CD14-positive monocyte (primary cell): Measurements from ENCODE around the gene NOTCH1. TPM values are rescaled to one million over a fixed set of nuclear protein-coding genes. Genes with fewer than 3 reads are reported as not detected.

ENCODE experiments used
- DNase-seq, 3 donors: peaks; one replicate each; pipeline ENCODE4 v3.0.0-alpha.2; 2011 to 2022
- H2AFZ ChIP-seq: 2 replicates; pipeline ENCODE4 v1.6.0; 2012; ENCODE audit warnings: mild to moderate bottlenecking, low read depth, low read length, inconsistent platforms; ENCODE audit not compliant: insufficient read depth, poor library complexity, severe bottlenecking
- H3K27ac ChIP-seq, 2 donors: 1 replicate in 1 of 2; 2 replicates in 1 of 2; pipeline ENCODE4 v1.5.1; 2012 to 2013; ENCODE audit warnings: low read length in 2 of 2, control low read depth in 1 of 2, inconsistent platforms in 1 of 2, low read depth in 1 of 2, mild to moderate bottlenecking in 1 of 2
- H3K27me3 ChIP-seq, 2 donors: one replicate each; pipeline versions ENCODE4 v1.6.0 to v1.6.1; 2011 to 2013; ENCODE audit warnings: low read length in 2 of 2; ENCODE audit not compliant: control insufficient read depth in 2 of 2, insufficient read depth in 2 of 2
- H3K36me3 ChIP-seq, 2 donors: replicated peaks in 1 of 2; 1 replicate in 1 of 2; 2 replicates in 1 of 2; pipeline versions ENCODE4 v1.5.1 to v1.6.1; 2012 to 2013; ENCODE audit warnings: low read length in 2 of 2, control low read depth in 1 of 2, inconsistent platforms in 1 of 2, mild to moderate bottlenecking in 1 of 2; ENCODE audit not compliant: insufficient read depth in 2 of 2, control insufficient read depth in 1 of 2
- H3K4me1 ChIP-seq, 2 donors: 1 replicate in 1 of 2; 2 replicates in 1 of 2; pipeline versions ENCODE4 v1.5.1 to v1.6.1; 2012 to 2013; ENCODE audit warnings: low read length in 2 of 2, control low read depth in 1 of 2, inconsistent platforms in 1 of 2, mild to moderate bottlenecking in 1 of 2, moderate library complexity in 1 of 2; ENCODE audit not compliant: insufficient read depth in 2 of 2, control insufficient read depth in 1 of 2
- H3K4me2 ChIP-seq: replicated peaks from 2 replicates; pipeline ENCODE3; 2012; ENCODE audit warnings: low read length, moderate library complexity, mild to moderate bottlenecking; ENCODE audit not compliant: poor library complexity, severe bottlenecking; ENCODE audit errors: extremely low read depth
- H3K4me3 ChIP-seq, 3 experiments: fragments of 200-600 bp in 1 of 3; sonication (generic) in 1 of 3; replicated peaks in 1 of 3; 1 replicate in 2 of 3; 2 replicates in 1 of 3; pipeline ENCODE4 v1.5.1; 2011 to 2013; ENCODE audit warnings: low read length in 3 of 3, mild to moderate bottlenecking in 3 of 3, control low read depth in 2 of 3, low read depth in 2 of 3, inconsistent platforms in 1 of 3, moderate library complexity in 1 of 3
- H3K79me2 ChIP-seq: 2 replicates; pipeline ENCODE4 v1.6.0; 2012; ENCODE audit warnings: mild to moderate bottlenecking, control low read depth, inconsistent platforms, low read length, moderate library complexity; ENCODE audit not compliant: insufficient read depth
- H3K9ac ChIP-seq: 2 replicates; pipeline ENCODE4 v1.6.0; 2017; ENCODE audit warnings: low read length, mild to moderate bottlenecking; ENCODE audit not compliant: insufficient read depth, poor library complexity, severe bottlenecking
- H3K9me3 ChIP-seq, 2 donors: replicated peaks in 1 of 2; 1 replicate in 1 of 2; 2 replicates in 1 of 2; pipeline versions ENCODE4 v1.5.1 to v1.6.1; 2012 to 2013; ENCODE audit warnings: low read length in 2 of 2, control low read depth in 1 of 2; ENCODE audit not compliant: control insufficient read depth in 1 of 2, insufficient read depth in 1 of 2
- H4K20me1 ChIP-seq: 2 replicates; pipeline ENCODE4 v1.6.0; 2012; ENCODE audit warnings: mild to moderate bottlenecking, low read length, control low read depth, moderate library complexity; ENCODE audit not compliant: insufficient read depth
- H3K27ac Mint-ChIP-seq, 7 donors: one replicate each; pipeline ENCODE4 v1.8.0; 2020; ENCODE audit warnings: mild to moderate bottlenecking in 7 of 7, mixed read lengths in 7 of 7, moderate library complexity in 6 of 7, inconsistent platforms in 2 of 7
- H3K27me3 Mint-ChIP-seq, 3 donors: one replicate each; pipeline ENCODE4 v1.8.0; 2021 to 2022; ENCODE audit warnings: low read depth in 3 of 3, mild to moderate bottlenecking in 3 of 3, mixed read lengths in 3 of 3, moderate library complexity in 3 of 3, inconsistent platforms in 1 of 3
- H3K36me3 Mint-ChIP-seq, 2 donors: one replicate each; pipeline ENCODE4 v1.8.0; 2020; ENCODE audit warnings: mixed read lengths in 2 of 2, inconsistent platforms in 1 of 2, mild to moderate bottlenecking in 1 of 2
- H3K4me1 Mint-ChIP-seq: one replicate; pipeline ENCODE4 v1.8.0; 2020; ENCODE audit warnings: mild to moderate bottlenecking, mixed read lengths
- H3K4me3 Mint-ChIP-seq, 2 donors: one replicate each; pipeline ENCODE4 v1.8.0; 2020; ENCODE audit warnings: mild to moderate bottlenecking in 2 of 2, mixed read lengths in 2 of 2, moderate library complexity in 1 of 2
- H3K9me3 Mint-ChIP-seq, 7 donors: one replicate each; pipeline ENCODE4 v1.8.0; 2020 to 2022; ENCODE audit warnings: mixed read lengths in 7 of 7, mild to moderate bottlenecking in 6 of 7, moderate library complexity in 6 of 7, inconsistent platforms in 2 of 7
- WGBS: methylation state at CpG from one replicate; pipeline ENCODE4 v1.1.5; 2013; ENCODE audit warnings: missing lambda C conversion rate; ENCODE audit not compliant: insufficient coverage; 5-methylcytosine and 5-hydroxymethylcytosine counted together
- intact Hi-C, 2 donors: fragments of 100-400 bp; cut with micrococcal nuclease; formaldehyde crosslinking; loops; one replicate each; pipeline versions ENCODE4 v1.15.0 to v1.15.1; 2023
- polyA plus RNA-seq, 3 donors: library from polyadenylated mRNA; depleted of rRNA in 1 of 3; unstranded in 2 of 3; stranded (reverse) in 1 of 3; fragments of 300-500 nt in 2 of 3; fragments of >200 nt in 1 of 3; fragmentation: Illumina TruSeq in 2 of 3; gene quantifications; 1 replicate in 2 of 3; 2 replicates in 1 of 3; pipeline ENCODE4 v1.2.3, GENCODE V29; 2012 to 2021
- TF ChIP-seq, protein P1 (sequence below): fragments of 200-600 bp; IDR thresholded peaks from one replicate; pipeline ENCODE4 v1.8.0; 2022; ENCODE audit warnings: antibody characterized with exemption, mild to moderate bottlenecking

Gene NOTCH1
- polyA plus RNA-seq, 3 donors, result 1.4 to 33.0 (median 2.2) TPM

DNA sequence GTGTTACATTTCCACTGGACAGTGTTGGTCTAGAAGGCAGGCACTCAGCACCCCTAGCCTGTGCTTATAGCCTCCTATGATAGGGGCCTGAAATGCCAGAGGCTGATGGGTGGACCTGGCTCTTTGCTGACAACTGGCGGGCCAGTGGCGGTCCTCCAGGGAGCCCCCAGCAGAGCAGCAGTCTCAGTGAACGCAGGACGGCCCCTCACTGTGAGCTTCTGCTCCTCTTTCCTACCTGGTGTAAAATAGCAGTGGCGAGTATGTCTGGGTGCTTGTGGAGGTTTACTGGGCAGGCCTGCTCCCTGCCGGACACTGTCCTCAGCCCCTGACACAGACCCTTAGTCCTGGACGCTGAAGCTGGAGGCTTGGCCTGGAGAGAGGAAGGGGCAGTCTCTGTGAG is 59.7 kb downstream of the NOTCH1 start:
- Histone ChIP-seq H3K36me3 (no peaks in the 10 kb centered on the region), H3K4me1 (peaks cover 26 to 35% of the 10 kb centered on the region in 2 donors), H2AFZ (no peak overlapping the region), H4K20me1 (peaks cover 27% of the 10 kb centered on the region), H3K4me2 (no peak overlapping the region), H3K27me3 (peaks cover 0 to 4% of the 10 kb centered on the region in 2 donors), H3K9ac (no peak overlapping the region), H3K9me3 (no peaks in the 10 kb centered on the region), H3K79me2 (peaks cover 17% of the 10 kb centered on the region), H3K4me3 (no peak overlapping the region), H3K27ac (no peak overlapping the region)
- 93% methylated on average over 2 of the region's 7 CpGs for WGBS
- no peak overlapping the region for H3K4me3 Mint-ChIP-seq
- intact Hi-C loops, result loop anchor here (5.0 to 10.0 kb wide), 5 partner anchors 61 to 239 kb away; partner anchors contain the start of genes NOTCH1 (in 2 of the 2), AGPAT2 (in 1 of the 2) and DNLZ (in 1 of the 2)
- no peaks in the 10 kb centered on the region for H3K36me3 Mint-ChIP-seq
- H3K9me3 Mint-ChIP-seq, result peaks cover 0 to 2% (median 0%) of the 10 kb centered on the region in 7 donors
- H3K27me3 Mint-ChIP-seq, result peaks cover 0 to 17% (median 14%) of the 10 kb centered on the region in 3 donors
- H3K4me1 Mint-ChIP-seq, result peaks cover 17% of the 10 kb centered on the region
- TF ChIP-seq, protein P1, sequence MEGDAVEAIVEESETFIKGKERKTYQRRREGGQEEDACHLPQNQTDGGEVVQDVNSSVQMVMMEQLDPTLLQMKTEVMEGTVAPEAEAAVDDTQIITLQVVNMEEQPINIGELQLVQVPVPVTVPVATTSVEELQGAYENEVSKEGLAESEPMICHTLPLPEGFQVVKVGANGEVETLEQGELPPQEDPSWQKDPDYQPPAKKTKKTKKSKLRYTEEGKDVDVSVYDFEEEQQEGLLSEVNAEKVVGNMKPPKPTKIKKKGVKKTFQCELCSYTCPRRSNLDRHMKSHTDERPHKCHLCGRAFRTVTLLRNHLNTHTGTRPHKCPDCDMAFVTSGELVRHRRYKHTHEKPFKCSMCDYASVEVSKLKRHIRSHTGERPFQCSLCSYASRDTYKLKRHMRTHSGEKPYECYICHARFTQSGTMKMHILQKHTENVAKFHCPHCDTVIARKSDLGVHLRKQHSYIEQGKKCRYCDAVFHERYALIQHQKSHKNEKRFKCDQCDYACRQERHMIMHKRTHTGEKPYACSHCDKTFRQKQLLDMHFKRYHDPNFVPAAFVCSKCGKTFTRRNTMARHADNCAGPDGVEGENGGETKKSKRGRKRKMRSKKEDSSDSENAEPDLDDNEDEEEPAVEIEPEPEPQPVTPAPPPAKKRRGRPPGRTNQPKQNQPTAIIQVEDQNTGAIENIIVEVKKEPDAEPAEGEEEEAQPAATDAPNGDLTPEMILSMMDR, result no peak
- DNase-seq, result no peak
- H3K27ac Mint-ChIP-seq, result no peak overlapping the region

DNA sequence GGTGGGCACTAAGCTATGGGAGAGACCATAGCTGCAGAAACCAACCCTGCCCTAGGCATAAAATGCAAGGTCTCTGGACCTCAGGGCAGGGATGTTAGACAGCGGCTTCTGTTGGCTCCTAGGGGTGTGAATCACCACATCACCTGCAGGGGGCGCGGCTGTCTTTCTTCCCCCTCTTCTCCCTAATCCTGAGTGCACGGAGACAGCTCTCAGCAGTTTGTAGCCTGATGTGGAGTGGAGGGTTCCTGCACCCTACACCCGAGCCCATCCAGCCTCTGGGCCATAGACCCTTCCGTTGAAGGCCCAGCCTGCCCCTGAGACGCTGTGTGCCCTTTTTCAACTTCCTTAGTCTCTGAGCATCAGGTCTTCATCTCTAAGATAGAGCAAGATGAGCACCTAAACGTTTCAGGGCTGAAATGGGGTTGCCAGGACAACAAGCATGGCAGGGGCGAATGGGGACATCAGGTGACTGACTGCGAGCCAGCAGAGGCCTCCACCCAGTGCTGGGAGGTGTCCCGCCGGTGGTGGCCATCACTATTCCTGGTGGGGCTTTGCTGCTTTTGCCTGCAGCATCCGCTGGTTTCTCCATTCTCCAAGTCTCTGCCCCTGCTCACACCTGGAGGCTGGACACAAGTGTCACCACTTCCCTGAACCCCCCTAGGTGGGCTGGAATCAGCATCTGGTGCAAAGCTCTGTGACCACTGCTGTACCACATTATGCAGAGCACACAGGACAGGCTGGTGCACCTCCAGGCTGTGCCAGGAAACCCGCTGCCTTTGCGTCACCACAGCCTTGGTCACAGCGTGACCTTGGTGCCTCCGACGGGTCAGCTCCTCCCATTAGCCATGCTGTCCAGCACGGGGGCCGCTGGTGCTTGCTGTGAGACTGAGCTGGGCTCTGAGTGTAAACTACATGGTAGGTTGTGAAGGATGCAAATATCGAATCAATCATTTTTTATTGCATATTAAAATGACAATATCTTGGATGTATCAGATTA is 60.5 kb downstream of the NOTCH1 start:
- TF ChIP-seq, protein P1, result peak; percentile 92
- Mint-ChIP-seq H3K27me3 (peaks cover 0 to 17% (median 11%) of the 10 kb centered on the region in 3 donors), H3K36me3 (peaks cover under 1 to 2% of the 10 kb centered on the region in 2 donors), H3K4me1 (peaks cover 17% of the 10 kb centered on the region), H3K27ac (peak overlapping the region in 3 of 7 donors; percentile 38 to 72 (median 50)), H3K9me3 (peaks cover 0 to under 1% (median 0%) of the 10 kb centered on the region in 7 donors), H3K4me3 (peak overlapping the region; percentile 21 to 43)
- H3K79me2 ChIP-seq, result peaks cover 24% of the 10 kb centered on the region
- no peak overlapping the region for H3K27ac ChIP-seq
- no peak overlapping the region for H3K4me2 ChIP-seq
- H3K36me3 ChIP-seq, result peaks cover under 1% of the 10 kb centered on the region in 2 donors
- H3K4me1 ChIP-seq, result peaks cover 26 to 39% of the 10 kb centered on the region in 2 donors
- H3K9me3 ChIP-seq, result no peaks in the 10 kb centered on the region
- intact Hi-C loops, result loop anchor here (1.0 to 10.0 kb wide), 6 partner anchors 62 to 239 kb away; partner anchors contain the start of genes NOTCH1 (in 2 of the 2), AGPAT2 (in 1 of the 2) and DNLZ (in 1 of the 2)
- WGBS, result 72% methylated on average over 14 of the region's 21 CpGs
- H3K4me3 ChIP-seq, result no peak overlapping the region
- peaks cover 33% of the 10 kb centered on the region for H4K20me1 ChIP-seq
- no peak overlapping the region for H3K9ac ChIP-seq
- peaks cover 0 to 4% of the 10 kb centered on the region in 2 donors for H3K27me3 ChIP-seq
- H2AFZ ChIP-seq, result no peak overlapping the region
- DNase-seq, result peak; percentile 78 to 83 (median 81)
